HCT116 (cell line): Measurements from ENCODE around the gene HUNK. TPM values are rescaled to one million over a fixed set of nuclear protein-coding genes. Genes with fewer than 3 reads are reported as not detected.

ENCODE experiments used
- ATAC-seq: fragments of 200-7000 bp; cut with Tn5 transposase; 2 replicates; pipeline ENCODE4 v1.9.1; 2020; ENCODE audit warnings: mild to moderate bottlenecking, moderate library complexity
- BruUV-seq: library from RNA; stranded (reverse); fragments of 400-500 nt; replicated peaks from 2 replicates; lab custom pipeline; 2021; lab: Mats Ljungman, UMichigan
- CTCF ChIA-PET: fragments of 300-600 bp; sonication (Branson Sonifier 250); formaldehyde crosslinking; loops from one replicate; lab custom pipeline; 2021; ENCODE audit warnings: antibody characterized with exemption; lab: Charles Lee
- POLR2A ChIA-PET: fragments of 300-600, 350-600 bp; sonication (Branson Sonifier 250); formaldehyde crosslinking; loops from one replicate; lab custom pipeline; 2021; ENCODE audit warnings: antibody characterized with exemption; lab: Charles Lee
- RAD21 ChIA-PET, 2 experiments: fragments of 300-600 bp; sonication (Branson Sonifier 250); formaldehyde crosslinking; loops; one replicate each; lab custom pipeline; 2023; ENCODE audit warnings: low total read pairs in 2 of 2; ENCODE audit not compliant: uncharacterized antibody in 2 of 2, unreplicated experiment in 2 of 2, low non-redundant PET in 1 of 2; lab: Charles Lee
- DNase-seq: peaks from one replicate; pipeline ENCODE4 v3.0.0-alpha.2; 2010; ENCODE audit warnings: low read depth, low spot score
- H2AFZ ChIP-seq: fragments of 200-600 bp; shearing (Covaris generic), sonication (generic); 2 replicates; pipeline ENCODE4 v1.6.1; 2017; ENCODE audit warnings: low read depth, mixed run types, mixed read lengths, antibody characterized with exemption, low read length; ENCODE audit not compliant: poor library complexity, severe bottlenecking
- H3K27ac ChIP-seq: 2 replicates; pipeline ENCODE4 v1.5.1; 2012; ENCODE audit warnings: low read depth, low read length
- H3K27me3 ChIP-seq: fragments of 200-600 bp; sonication (generic); 2 replicates; pipeline ENCODE4 v1.6.1; 2016; ENCODE audit warnings: mixed run types, low read length, mixed read lengths; ENCODE audit not compliant: insufficient read depth
- H3K36me3 ChIP-seq, 2 experiments: fragments of 200-500 bp in 1 of 2; fragments of 200-600 bp in 1 of 2; sonication (Bioruptor generic) in 1 of 2; sonication (generic) in 1 of 2; 2 replicates each; pipeline versions ENCODE4 v1.5.1 to v1.6.1; 2014 to 2016; ENCODE audit warnings: low read length in 2 of 2, inconsistent platforms in 1 of 2, mixed read lengths in 1 of 2, mixed run types in 1 of 2; ENCODE audit not compliant: insufficient read depth in 2 of 2, control insufficient read depth in 1 of 2
- H3K4me1 ChIP-seq, 2 experiments: fragments of 200-600 bp in 1 of 2; sonication (generic) in 1 of 2; 2 replicates each; pipeline versions ENCODE4 v1.5.1 to v1.6.1; 2012 to 2017; ENCODE audit warnings: low read length in 2 of 2, inconsistent platforms in 1 of 2, mild to moderate bottlenecking in 1 of 2, mixed read lengths in 1 of 2, mixed run types in 1 of 2, moderate library complexity in 1 of 2; ENCODE audit not compliant: insufficient read depth in 2 of 2, control insufficient read depth in 1 of 2
- H3K4me2 ChIP-seq: fragments of 200-600 bp; sonication (generic); 2 replicates; pipeline ENCODE4 v1.6.1; 2017; ENCODE audit warnings: mixed run types, low read length, mixed read lengths
- H3K4me3 ChIP-seq, 2 experiments: fragments of 200-600 bp in 1 of 2; sonication (generic) in 1 of 2; replicated peaks in 1 of 2; 2 replicates each; pipeline ENCODE4 v1.5.1; 2011 to 2016; ENCODE audit warnings: low read length in 2 of 2, control low read depth in 1 of 2, low read depth in 1 of 2, mild to moderate bottlenecking in 1 of 2, mixed read lengths in 1 of 2, mixed run types in 1 of 2
- H3K79me2 ChIP-seq: fragments of 200-600 bp; sonication (generic); 2 replicates; pipeline ENCODE4 v1.6.1; 2017; ENCODE audit warnings: mild to moderate bottlenecking, mixed run types, low read length, moderate library complexity, mixed read lengths; ENCODE audit not compliant: insufficient read depth
- H3K9ac ChIP-seq: fragments of 200-600 bp; sonication (generic); 2 replicates; pipeline ENCODE4 v1.6.1; 2016; ENCODE audit warnings: low read length, mixed read lengths
- H3K9me2 ChIP-seq: fragments of 200-600 bp; sonication (generic), shearing (Covaris generic); 2 replicates; pipeline ENCODE4 v1.6.1; 2017; ENCODE audit warnings: mixed run types, mild to moderate bottlenecking, moderate library complexity; ENCODE audit not compliant: insufficient read depth
- H3K9me3 ChIP-seq, 2 experiments: fragments of 200-500 bp in 1 of 2; fragments of 200-600 bp in 1 of 2; sonication (Bioruptor generic) in 1 of 2; sonication (generic) in 1 of 2; 2 replicates each; pipeline ENCODE4 v1.6.1; 2014 to 2017; ENCODE audit warnings: low read length in 2 of 2, mixed read lengths in 2 of 2, inconsistent platforms in 1 of 2, low read depth in 1 of 2, mild to moderate bottlenecking in 1 of 2, mixed run types in 1 of 2, moderate library complexity in 1 of 2; ENCODE audit not compliant: control insufficient read depth in 1 of 2, insufficient read depth in 1 of 2
- H4K20me1 ChIP-seq: fragments of 200-600 bp; sonication (generic), shearing (Covaris generic); 2 replicates; pipeline ENCODE4 v1.6.1; 2017; ENCODE audit warnings: mixed run types, mild to moderate bottlenecking, moderate library complexity; ENCODE audit not compliant: insufficient read depth
- CTCF ChIP-seq, 3 experiments: fragments of 200-600 bp in 1 of 3; sonication (generic) in 1 of 3; IDR thresholded peaks in 2 of 3; conservative IDR thresholded peaks in 1 of 3; 2 replicates each; pipeline ENCODE4 v1.5.1; 2012 to 2017; ENCODE audit warnings: low read depth in 2 of 3, low read length in 2 of 3, antibody characterized with exemption in 1 of 3, borderline replicate concordance in 1 of 3, control low read depth in 1 of 3, mild to moderate bottlenecking in 1 of 3, mixed read lengths in 1 of 3, mixed run types in 1 of 3, moderate library complexity in 1 of 3; ENCODE audit not compliant: insufficient read depth in 1 of 3
- FOSL1 ChIP-seq: IDR thresholded peaks from 2 replicates; pipeline ENCODE4 v1.6.1; 2012; ENCODE audit warnings: low read depth
- POLR2AphosphoS5 ChIP-seq: IDR thresholded peaks from 2 replicates; pipeline ENCODE4 v1.6.1; 2011; ENCODE audit warnings: mild to moderate bottlenecking, low read depth, low read length, moderate library complexity
- RAD21 ChIP-seq: IDR thresholded peaks from 2 replicates; pipeline ENCODE4 v1.6.1; 2012; ENCODE audit warnings: low read depth, mild to moderate bottlenecking
- REST ChIP-seq: IDR thresholded peaks from 2 replicates; pipeline ENCODE4 v1.6.1; 2012; ENCODE audit warnings: low read depth
- SP1 ChIP-seq: IDR thresholded peaks from 2 replicates; pipeline ENCODE4 v1.6.1; 2012; ENCODE audit warnings: low read depth
- SRF ChIP-seq: IDR thresholded peaks from 2 replicates; pipeline ENCODE4 v1.6.1; 2012; ENCODE audit warnings: low read depth
- TCF7L2 ChIP-seq: IDR thresholded peaks from 2 replicates; pipeline ENCODE4 v1.7.0; 2011; ENCODE audit warnings: borderline replicate concordance, inconsistent platforms; ENCODE audit not compliant: insufficient read depth, insufficient read length; ENCODE audit errors: extremely low read depth
- YY1 ChIP-seq: IDR thresholded peaks from 2 replicates; pipeline ENCODE4 v1.6.1; 2011; ENCODE audit warnings: low read length, low read depth, moderate library complexity, mild to moderate bottlenecking; ENCODE audit not compliant: insufficient replicate concordance; ENCODE audit errors: extremely low read depth
- ZFX ChIP-seq: fragments of 450-650 bp; IDR thresholded peaks from 2 replicates; pipeline ENCODE4 v1.6.1; 2017
- intact Hi-C: fragments of 100-400 bp; cut with micrococcal nuclease; formaldehyde crosslinking; loops from 2 replicates; pipeline ENCODE4 v1.10.0; 2022
- total RNA-seq: library from RNA; stranded (reverse); gene quantifications from one replicate; pipeline ENCODE4 v1.2.1, GENCODE V29; 2021; ENCODE audit not compliant: unreplicated experiment

The HUNK gene
- total RNA-seq, 1 experiment from 2014 or later, result not detected

GRCh38 chr21:31895077-31895835, 22.4 kb downstream of the HUNK start:
- Histone ChIP-seq H3K9ac (no peak overlapping the region), H3K4me2 (no peak overlapping the region), H3K9me3 (no peaks in the 10 kb centered on the region), H3K4me1 (no peaks in the 10 kb centered on the region), H3K36me3 (no peaks in the 10 kb centered on the region), H3K79me2 (no peaks in the 10 kb centered on the region), H3K27ac (no peak overlapping the region), H4K20me1 (no peaks in the 10 kb centered on the region), H2AFZ (no peak overlapping the region), H3K4me3 (no peak overlapping the region), H3K27me3 (no peaks in the 10 kb centered on the region), H3K9me2 (no peaks in the 10 kb centered on the region)
- ATAC-seq (no peak), DNase-seq (no peak)
- no TSS peak for BruUV-seq
- RAD21 ChIA-PET, result no interaction called here
- POLR2A ChIA-PET, result no interaction called here
- intact Hi-C loops, result no loop called here
- CTCF ChIA-PET, result no interaction called here
- TF ChIP-seq POLR2AphosphoS5 (no peak), SRF (no peak), CTCF (IDR thresholded peaks at IDR 0.05 in 2 of 3, conservative IDR thresholded peaks at IDR 0.05 in 1 of 3; ENCODE audit: borderline replicate concordance in 1 of 3, insufficient read depth in 1 of 3, low read depth in 2 of 3, low read length in 2 of 3) (no peak), TCF7L2 (no peak), ZFX (no peak), YY1 (no peak), SP1 (no peak)

GRCh38 chr21:31896019-31896418, 23.2 kb downstream of the HUNK start:
- no peak overlapping the region for H3K4me2 ChIP-seq
- no peak for DNase-seq
- no peaks in the 10 kb centered on the region for H3K79me2 ChIP-seq
- no peaks in the 10 kb centered on the region for H3K9me3 ChIP-seq
- intact Hi-C loops, result no loop called here
- no peak overlapping the region for H3K9ac ChIP-seq
- H3K36me3 ChIP-seq, result no peaks in the 10 kb centered on the region
- no peak overlapping the region for H3K27ac ChIP-seq
- H3K4me3 ChIP-seq, result no peak overlapping the region
- TF ChIP-seq REST (no peak), FOSL1 (no peak), SRF (no peak), RAD21 (no peak)
- H4K20me1 ChIP-seq, result no peaks in the 10 kb centered on the region
- no peak overlapping the region for H2AFZ ChIP-seq
- H3K9me2 ChIP-seq, result no peaks in the 10 kb centered on the region
- H3K27me3 ChIP-seq, result no peaks in the 10 kb centered on the region
- CTCF ChIA-PET, result no interaction called here
- no peaks in the 10 kb centered on the region for H3K4me1 ChIP-seq
- RAD21 ChIA-PET, result no interaction called here
- POLR2A ChIA-PET, result no interaction called here
- no peak for ATAC-seq
- no TSS peak for BruUV-seq
